K562 (cell line): ENCODE data around the gene RNF126. TPM values are rescaled to one million over a fixed set of nuclear protein-coding genes. Genes with fewer than 3 reads are reported as not detected.
A peak's percentile ranks its signal among the peaks of the same experiment; 100 is the strongest.

Source experiments
- BRF2 ChIP-seq: IDR thresholded peaks from 3 replicates; pipeline ENCODE4 v1.6.1; 2011; ENCODE audit warnings: borderline replicate concordance, mild to moderate bottlenecking; ENCODE audit not compliant: insufficient read length, insufficient read depth
- CHD2 ChIP-seq: IDR thresholded peaks from 2 replicates; pipeline ENCODE4 v1.6.1; 2011; ENCODE audit warnings: low read depth, low read length
- EZH2 ChIP-seq: IDR thresholded peaks from 2 replicates; pipeline ENCODE4 v1.6.1; 2012; ENCODE audit warnings: low read depth, mild to moderate bottlenecking, inconsistent platforms, low read length, borderline replicate concordance
- FOXM1 ChIP-seq, 2 experiments: fragments of 450-650 bp in 1 of 2; sonication (generic) in 1 of 2; formaldehyde crosslinking in 1 of 2; IDR thresholded peaks; 2 replicates each; pipeline versions ENCODE4 v1.6.1 to v1.9.0; 2017 to 2022; ENCODE audit warnings: low read depth in 2 of 2, mild to moderate bottlenecking in 2 of 2, missing genetic modification reagents in 1 of 2, moderate library complexity in 1 of 2
- JUND ChIP-seq, 2 experiments: IDR thresholded peaks; 2 replicates in 1 of 2; 3 replicates in 1 of 2; pipeline ENCODE4 v1.6.1; 2011; ENCODE audit warnings: borderline replicate concordance in 2 of 2, low read depth in 2 of 2, low read length in 2 of 2, improper control_type of control experiment in 1 of 2, missing biosample characterization in 1 of 2, missing genetic modification characterization in 1 of 2, missing genetic modification reagents in 1 of 2
- MLX ChIP-seq, 2 experiments: fragments of 450-650 bp in 1 of 2; sonication (generic) in 1 of 2; formaldehyde crosslinking; conservative IDR thresholded peaks; 2 replicates each; pipeline versions ENCODE4 v1.4.0 to v1.8.1; 2020 to 2022; ENCODE audit warnings: mild to moderate bottlenecking in 1 of 2, missing genetic modification reagents in 1 of 2
- NRF1 ChIP-seq, 2 experiments: fragments of 450-650 bp; IDR thresholded peaks in 1 of 2; conservative IDR thresholded peaks in 1 of 2; 2 replicates each; pipeline ENCODE4 v1.6.1; 2014; ENCODE audit warnings: mild to moderate bottlenecking in 2 of 2
- UBTF ChIP-seq, 2 experiments: IDR thresholded peaks; 2 replicates each; pipeline ENCODE4 v1.6.1; 2012; ENCODE audit warnings: improper control_type of control experiment in 2 of 2, low read depth in 2 of 2, low read length in 2 of 2, borderline replicate concordance in 1 of 2
- ZNF318 ChIP-seq, 2 experiments: fragments of 450-650 bp; IDR thresholded peaks; 2 replicates each; pipeline ENCODE4 v1.6.1; 2016; ENCODE audit warnings: mild to moderate bottlenecking in 2 of 2, borderline replicate concordance in 1 of 2, low read depth in 1 of 2, moderate library complexity in 1 of 2
- ZNF347 ChIP-seq: fragments of 450-650 bp; formaldehyde crosslinking; IDR thresholded peaks from 2 replicates; pipeline ENCODE4 v1.4.0; 2020; ENCODE audit warnings: low read depth, mild to moderate bottlenecking, moderate library complexity
- ZNF766 ChIP-seq: fragments of 200-800 bp; sonication (Bioruptor generic); conservative IDR thresholded peaks from 2 replicates; pipeline ENCODE4 v1.6.1; 2016; ENCODE audit warnings: missing genetic modification characterization, missing compliant biosample characterization
- polyA plus RNA-seq, 8 experiments: library from polyadenylated mRNA; depleted of rRNA in 4 of 8; stranded (reverse) in 5 of 8; unstranded in 3 of 8; fragments of >200 nt; fragmentation: Nextera tagmentation in 2 of 8; fragmentation: Illumina TruSeq in 1 of 8; extraction: Ambion mirVana in 2 of 8; extraction: Trizol in 1 of 8; gene quantifications; 2 replicates each; pipeline versions ENCODE4 v1.2.1 to v1.2.3, GENCODE V29; 2011 to 2014; ENCODE audit warnings: inconsistent platforms in 1 of 8, missing spikeins in 1 of 8
- total RNA-seq, 7 experiments: library from RNA; depleted of rRNA in 6 of 7; stranded (reverse); fragments of >200 nt in 6 of 7; fragmentation: Illumina TruSeq in 2 of 7; extraction: Trizol in 2 of 7; gene quantifications; 2 replicates each; pipeline versions ENCODE4 v1.2.1 to v1.2.3, GENCODE V29; 2011 to 2021; ENCODE audit warnings: low replicate concordance in 1 of 7

The RNF126 gene
- total and polyA plus RNA-seq, 9 of the 15 experiments (the other 6 are each of a cell fraction or from before 2014, with no cell fraction given): 0.27 to 101 (median 12.3) TPM

DNA sequence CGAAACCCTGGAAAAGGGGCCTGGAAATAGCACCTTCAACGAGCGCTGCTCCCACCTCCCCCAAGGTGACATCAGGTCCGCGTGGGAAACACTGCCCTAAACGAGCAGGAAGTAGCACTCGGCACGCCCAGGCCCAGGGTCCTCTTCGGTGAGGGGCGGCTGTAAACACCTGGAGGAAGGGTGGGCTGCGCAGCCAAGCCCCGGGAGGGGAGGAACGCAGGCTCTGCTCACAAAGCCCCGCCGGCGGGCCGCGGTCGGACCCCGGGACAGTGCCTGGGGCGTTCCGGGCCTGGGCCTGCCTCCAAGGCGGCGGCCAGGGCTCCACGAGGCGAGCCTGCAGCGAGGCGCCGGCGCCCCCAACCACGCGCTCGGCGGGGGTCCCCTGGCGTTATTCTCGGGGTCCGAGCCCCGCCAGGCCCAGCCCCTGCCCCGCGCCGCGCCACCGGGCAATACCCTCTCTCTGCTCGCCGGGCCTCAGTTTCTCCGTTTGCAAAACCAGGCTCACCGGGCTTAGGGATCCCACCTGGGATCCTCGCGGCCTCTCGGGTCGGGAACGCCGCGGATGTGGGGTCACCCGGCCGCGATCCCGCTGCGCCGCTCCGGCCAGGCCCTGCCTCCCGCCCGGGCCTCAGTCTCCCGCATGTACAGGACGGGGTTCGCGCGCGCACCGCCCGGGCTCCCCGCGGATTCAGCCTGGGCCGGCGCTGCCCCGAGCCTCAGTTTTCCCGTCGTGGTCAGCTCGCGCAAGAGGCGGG is 630 bp downstream of the RNF126 start (continued):
- TF ChIP-seq NRF1 (conservative IDR thresholded peaks at IDR 0.05 in 1 of 2, IDR thresholded peaks at IDR 0.05 in 1 of 2) (peak in 1 of 2 experiments; percentile 21; a peak in 1 of 4 replicates), ZNF766 (CRISPR knock-in tag) (no peak), CHD2 (no peak), BRF2 (no peak), EZH2 (no peak), ZNF318 (IDR thresholded peaks at IDR 0.05; ENCODE audit: borderline replicate concordance in 1 of 2, low read depth in 1 of 2) (no peak), ZNF347 (CRISPR knock-in tag) (no peak), MLX (CRISPR knock-in tag; conservative IDR thresholded peaks at IDR 0.05) (0 out of 4 replicates have a peak, but pooled peaks of 1 of the 2 experiments have one; percentile 80), UBTF (IDR thresholded peaks at IDR 0.05; ENCODE audit: borderline replicate concordance in 1 of 2, low read depth in 2 of 2, low read length in 2 of 2) (0 out of 4 replicates have a peak, but pooled peaks of 1 of the 2 experiments have one; percentile 47), FOXM1 (IDR thresholded peaks at IDR 0.05; ENCODE audit: low read depth) (no peak), FOXM1 (CRISPR knock-in tag; IDR thresholded peaks at IDR 0.05; ENCODE audit: low read depth) (0 out of 2 replicates have a peak, but pooled peaks have one; percentile 44), JUND (IDR thresholded peaks at IDR 0.05; ENCODE audit: borderline replicate concordance, low read depth, low read length) (0 out of 2 replicates have a peak, but pooled peaks have one; percentile 12), JUND (tag; IDR thresholded peaks at IDR 0.05; ENCODE audit: borderline replicate concordance, low read depth, low read length) (no peak; the same call in 2 of the 3 replicates)
